Keratinocyte (primary cell): ENCODE results near the gene DIRAS3.

Experiments used
- EZH2 ChIP-seq: IDR thresholded peaks from one replicate; pipeline ENCODE4 v1.6.1; 2012; ENCODE audit warnings: inconsistent platforms, mild to moderate bottlenecking, low read length, moderate library complexity
- TF ChIP-seq, protein P1 (sequence below), 3 experiments: IDR thresholded peaks in 1 of 3; conservative IDR thresholded peaks in 1 of 3; optimal IDR thresholded peaks in 1 of 3; 2 replicates in 2 of 3; 3 replicates in 1 of 3; pipeline versions ENCODE3 to v1.5.1; 2011; ENCODE audit warnings: low read length in 3 of 3, mild to moderate bottlenecking in 3 of 3, moderate library complexity in 2 of 3, control low read depth in 1 of 3, inconsistent platforms in 1 of 3; ENCODE audit not compliant: insufficient read depth in 2 of 3; ENCODE audit errors: extremely low read depth in 1 of 3

- TF ChIP-seq, protein P1, sequence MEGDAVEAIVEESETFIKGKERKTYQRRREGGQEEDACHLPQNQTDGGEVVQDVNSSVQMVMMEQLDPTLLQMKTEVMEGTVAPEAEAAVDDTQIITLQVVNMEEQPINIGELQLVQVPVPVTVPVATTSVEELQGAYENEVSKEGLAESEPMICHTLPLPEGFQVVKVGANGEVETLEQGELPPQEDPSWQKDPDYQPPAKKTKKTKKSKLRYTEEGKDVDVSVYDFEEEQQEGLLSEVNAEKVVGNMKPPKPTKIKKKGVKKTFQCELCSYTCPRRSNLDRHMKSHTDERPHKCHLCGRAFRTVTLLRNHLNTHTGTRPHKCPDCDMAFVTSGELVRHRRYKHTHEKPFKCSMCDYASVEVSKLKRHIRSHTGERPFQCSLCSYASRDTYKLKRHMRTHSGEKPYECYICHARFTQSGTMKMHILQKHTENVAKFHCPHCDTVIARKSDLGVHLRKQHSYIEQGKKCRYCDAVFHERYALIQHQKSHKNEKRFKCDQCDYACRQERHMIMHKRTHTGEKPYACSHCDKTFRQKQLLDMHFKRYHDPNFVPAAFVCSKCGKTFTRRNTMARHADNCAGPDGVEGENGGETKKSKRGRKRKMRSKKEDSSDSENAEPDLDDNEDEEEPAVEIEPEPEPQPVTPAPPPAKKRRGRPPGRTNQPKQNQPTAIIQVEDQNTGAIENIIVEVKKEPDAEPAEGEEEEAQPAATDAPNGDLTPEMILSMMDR (optimal IDR thresholded peaks at IDR 0.05 in 1 of 3, IDR thresholded peaks at IDR 0.05 in 1 of 3, conservative IDR thresholded peaks at IDR 0.05 in 1 of 3; ENCODE audit: extremely low read depth in 1 of 3, insufficient read depth in 2 of 3, low read length in 3 of 3): no peak
- no peak for TF ChIP-seq EZH2
Observed at GRCh38 chr1:68046885-68047658, 3.4 kb downstream of the DIRAS3 start.
